ENCODE data around the gene SIGLEC11. TPM values are rescaled to one million over a fixed set of nuclear protein-coding genes. Genes with fewer than 3 reads are reported as not detected.

The SIGLEC11 gene
- total and polyA plus RNA-seq, 2 of the 13 experiments (the other 11 are each of a cell fraction or from before 2014, with no cell fraction given) = not detected

DNA sequence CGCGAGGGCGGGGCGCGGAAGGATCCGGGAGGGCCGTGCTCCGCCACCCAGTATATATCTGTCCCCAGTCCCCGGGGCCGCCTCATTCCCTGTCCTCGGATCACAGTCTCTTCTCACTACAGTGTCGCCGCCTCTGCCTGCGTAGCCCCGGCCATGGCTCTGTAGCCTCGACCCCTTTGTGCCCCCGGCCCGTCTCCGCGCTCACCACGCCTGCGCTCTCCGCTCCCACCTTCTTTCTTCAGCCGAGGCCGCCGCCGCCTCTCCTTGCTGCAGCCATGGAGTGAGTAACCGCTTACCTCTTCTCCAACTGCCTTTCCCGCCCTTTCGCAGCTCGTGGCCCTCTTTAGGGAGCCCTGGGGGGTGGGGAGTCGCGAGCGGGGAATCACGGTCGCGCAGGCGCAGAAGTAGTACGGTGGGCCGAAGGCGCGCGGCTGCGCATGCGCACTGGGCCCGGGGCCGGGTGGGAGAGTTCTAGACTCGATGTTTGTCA is 31.8 kb downstream of the SIGLEC11 start, which contains the start of the genes ATF5 and NUP62 (continued):
- TF ChIP-seq ZHX2 (IDR thresholded peaks at IDR 0.05; ENCODE audit: low read depth) (no peak), ZHX2 (CRISPR knock-in tag; IDR thresholded peaks at IDR 0.05; ENCODE audit: borderline replicate concordance) (peak; percentile 89), ZNF296 (CRISPR knock-in tag; conservative IDR thresholded peaks at IDR 0.05) (no peak), MAF1 (CRISPR knock-in tag; IDR thresholded peaks at IDR 0.05; ENCODE audit: borderline replicate concordance) (no peak; the same call in 1 of the 2 replicates), MBNL3 (CRISPR knock-in tag; conservative IDR thresholded peaks at IDR 0.05) (no peak), ZBTB46 (CRISPR knock-in tag; IDR thresholded peaks at IDR 0.05; ENCODE audit: borderline replicate concordance) (no peak), EEA1 (CRISPR knock-in tag; IDR thresholded peaks at IDR 0.05; ENCODE audit: borderline replicate concordance) (no peak; the same call in 1 of the 2 replicates), MIXL1 (CRISPR knock-in tag; IDR thresholded peaks at IDR 0.05) (no peak; the same call in 1 of the 2 replicates), NR2F1 (CRISPR knock-in tag; IDR thresholded peaks at IDR 0.05) (no peak), SCMH1 (CRISPR knock-in tag; IDR thresholded peaks at IDR 0.05; ENCODE audit: borderline replicate concordance) (no peak), TFAP4 (IDR thresholded peaks at IDR 0.05; ENCODE audit: borderline replicate concordance, low read depth) (no peak)
- TF ChIP-seq, protein P1, sequence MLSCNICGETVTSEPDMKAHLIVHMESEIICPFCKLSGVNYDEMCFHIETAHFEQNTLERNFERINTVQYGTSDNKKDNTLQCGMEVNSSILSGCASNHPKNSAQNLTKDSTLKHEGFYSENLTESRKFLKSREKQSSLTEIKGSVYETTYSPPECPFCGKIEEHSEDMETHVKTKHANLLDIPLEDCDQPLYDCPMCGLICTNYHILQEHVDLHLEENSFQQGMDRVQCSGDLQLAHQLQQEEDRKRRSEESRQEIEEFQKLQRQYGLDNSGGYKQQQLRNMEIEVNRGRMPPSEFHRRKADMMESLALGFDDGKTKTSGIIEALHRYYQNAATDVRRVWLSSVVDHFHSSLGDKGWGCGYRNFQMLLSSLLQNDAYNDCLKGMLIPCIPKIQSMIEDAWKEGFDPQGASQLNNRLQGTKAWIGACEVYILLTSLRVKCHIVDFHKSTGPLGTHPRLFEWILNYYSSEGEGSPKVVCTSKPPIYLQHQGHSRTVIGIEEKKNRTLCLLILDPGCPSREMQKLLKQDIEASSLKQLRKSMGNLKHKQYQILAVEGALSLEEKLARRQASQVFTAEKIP (CRISPR knock-in tag; IDR thresholded peaks at IDR 0.05; ENCODE audit: borderline replicate concordance) = no peak
- TF ChIP-seq, protein P2, sequence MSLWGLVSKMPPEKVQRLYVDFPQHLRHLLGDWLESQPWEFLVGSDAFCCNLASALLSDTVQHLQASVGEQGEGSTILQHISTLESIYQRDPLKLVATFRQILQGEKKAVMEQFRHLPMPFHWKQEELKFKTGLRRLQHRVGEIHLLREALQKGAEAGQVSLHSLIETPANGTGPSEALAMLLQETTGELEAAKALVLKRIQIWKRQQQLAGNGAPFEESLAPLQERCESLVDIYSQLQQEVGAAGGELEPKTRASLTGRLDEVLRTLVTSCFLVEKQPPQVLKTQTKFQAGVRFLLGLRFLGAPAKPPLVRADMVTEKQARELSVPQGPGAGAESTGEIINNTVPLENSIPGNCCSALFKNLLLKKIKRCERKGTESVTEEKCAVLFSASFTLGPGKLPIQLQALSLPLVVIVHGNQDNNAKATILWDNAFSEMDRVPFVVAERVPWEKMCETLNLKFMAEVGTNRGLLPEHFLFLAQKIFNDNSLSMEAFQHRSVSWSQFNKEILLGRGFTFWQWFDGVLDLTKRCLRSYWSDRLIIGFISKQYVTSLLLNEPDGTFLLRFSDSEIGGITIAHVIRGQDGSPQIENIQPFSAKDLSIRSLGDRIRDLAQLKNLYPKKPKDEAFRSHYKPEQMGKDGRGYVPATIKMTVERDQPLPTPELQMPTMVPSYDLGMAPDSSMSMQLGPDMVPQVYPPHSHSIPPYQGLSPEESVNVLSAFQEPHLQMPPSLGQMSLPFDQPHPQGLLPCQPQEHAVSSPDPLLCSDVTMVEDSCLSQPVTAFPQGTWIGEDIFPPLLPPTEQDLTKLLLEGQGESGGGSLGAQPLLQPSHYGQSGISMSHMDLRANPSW (CRISPR knock-in tag; IDR thresholded peaks at IDR 0.05; ENCODE audit: borderline replicate concordance) = peak; percentile 87; the same call in 1 of the 2 replicates
